Neural cell (in vitro differentiated cells): ENCODE data around the gene SUSD3.

ENCODE experiments used
- CTCF ChIP-seq: fragments of 450-650 bp; IDR thresholded peaks from 2 replicates; pipeline ENCODE4 v1.5.1; 2014; ENCODE audit warnings: antibody characterized with exemption, mild to moderate bottlenecking, moderate library complexity; ENCODE audit not compliant: poor library complexity, severe bottlenecking
- EZH2 ChIP-seq: fragments of 200-600, 300-800 bp; shearing (Covaris generic), sonication (generic); IDR thresholded peaks from 2 replicates; pipeline ENCODE4 v1.6.1; 2014; ENCODE audit warnings: antibody characterized with exemption, low read length, borderline replicate concordance, mild to moderate bottlenecking; ENCODE audit not compliant: insufficient read depth, poor library complexity, severe bottlenecking
- REST ChIP-seq: IDR thresholded peaks from 2 replicates; pipeline ENCODE4 v1.6.1; 2012; ENCODE audit warnings: borderline replicate concordance

DNA sequence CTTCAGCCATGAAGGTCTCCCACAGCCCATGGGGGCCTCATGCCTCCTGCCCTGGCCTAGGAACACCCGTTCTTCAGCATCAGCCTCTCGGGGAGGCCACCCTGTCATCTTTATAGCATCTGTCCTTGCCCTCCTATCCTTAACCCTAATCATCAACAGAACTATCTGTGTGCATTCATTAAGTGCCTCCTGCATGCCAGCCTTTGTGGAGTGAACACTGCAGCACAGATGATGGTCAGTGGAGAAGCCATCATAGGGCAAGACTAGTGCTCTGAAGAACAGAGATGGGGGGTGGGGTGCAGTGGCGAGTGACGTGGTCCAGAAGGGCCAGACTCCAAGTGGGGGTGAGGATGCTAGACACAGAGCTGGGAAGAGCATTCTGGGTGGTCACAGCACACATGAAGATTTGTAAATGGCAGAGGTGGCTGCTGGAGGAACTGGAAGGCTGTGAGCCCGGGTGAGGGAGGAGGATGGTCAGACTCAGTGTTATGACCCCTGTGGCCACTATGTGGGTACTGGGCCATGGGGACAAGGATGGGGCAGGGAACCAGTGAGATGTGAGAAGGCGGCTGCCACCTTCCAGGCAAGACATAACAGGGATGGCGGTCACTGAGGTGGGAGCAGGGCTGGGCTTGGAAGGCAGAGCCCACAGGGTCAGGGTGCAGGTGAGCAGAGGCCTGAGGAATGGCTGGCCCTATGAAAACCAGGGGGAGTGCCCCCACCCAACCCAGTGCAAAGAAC is 33.9 kb downstream of the SUSD3 start:
- TF ChIP-seq CTCF = no peak
- no peak for TF ChIP-seq REST
- no peak for TF ChIP-seq EZH2
